Ishikawa (cell line): Measurements from ENCODE around the gene GDPD5.

ENCODE experiments used
- CEBPB ChIP-seq: IDR thresholded peaks from 2 replicates; pipeline ENCODE4 v1.6.1; 2012
- CREB1 ChIP-seq: IDR thresholded peaks from 2 replicates; pipeline ENCODE4 v1.6.1; 2012; ENCODE audit warnings: low read depth
- EGR1 ChIP-seq: IDR thresholded peaks from 2 replicates; pipeline ENCODE4 v1.6.1; 2012
- EP300 ChIP-seq: IDR thresholded peaks from 2 replicates; pipeline ENCODE4 v1.6.1; 2012; ENCODE audit warnings: borderline replicate concordance
- FOXM1 ChIP-seq: IDR thresholded peaks from 2 replicates; pipeline ENCODE4 v1.6.1; 2012; ENCODE audit warnings: low read depth, borderline replicate concordance
- MAX ChIP-seq: IDR thresholded peaks from 2 replicates; pipeline ENCODE4 v1.6.1; 2012
- NFIC ChIP-seq: IDR thresholded peaks from 2 replicates; pipeline ENCODE4 v1.6.1; 2012
- RAD21 ChIP-seq: IDR thresholded peaks from 2 replicates; pipeline ENCODE4 v1.6.1; 2012; ENCODE audit warnings: low read depth
- REST ChIP-seq: IDR thresholded peaks from 2 replicates; pipeline ENCODE4 v1.6.1; 2012; ENCODE audit warnings: low read depth, mild to moderate bottlenecking
- TAF1 ChIP-seq: IDR thresholded peaks from 2 replicates; pipeline ENCODE4 v1.6.1; 2012; ENCODE audit warnings: low read depth, mild to moderate bottlenecking
- TCF12 ChIP-seq: IDR thresholded peaks from 2 replicates; pipeline ENCODE4 v1.6.1; 2012; ENCODE audit warnings: low read depth
- TEAD4 ChIP-seq: IDR thresholded peaks from 2 replicates; pipeline ENCODE4 v1.6.1; 2012
- USF1 ChIP-seq: IDR thresholded peaks from 2 replicates; pipeline ENCODE4 v1.6.1; 2012
- YY1 ChIP-seq: IDR thresholded peaks from 2 replicates; pipeline ENCODE4 v1.6.1; 2012; ENCODE audit warnings: low read depth
- ZBTB7A ChIP-seq: IDR thresholded peaks from 2 replicates; pipeline ENCODE4 v1.6.1; 2012; ENCODE audit warnings: low read depth

The GDPD5 gene

GRCh38 chr11:75556275-75556674 is 30.5 kb upstream of the GDPD5 start:
- TF ChIP-seq USF1 (no peak), NFIC (no peak), MAX (no peak), TCF12 (no peak), CREB1 (no peak), CEBPB (no peak), YY1 (no peak), TEAD4 (no peak), RAD21 (no peak), EP300 (no peak)

- TF ChIP-seq RAD21 (no peak), TEAD4 (no peak), EP300 (no peak), NFIC (no peak), YY1 (no peak), FOXM1 (no peak), CEBPB (no peak), TCF12 (no peak), USF1 (no peak), CREB1 (no peak), ZBTB7A (no peak)
Measured at GRCh38 chr11:75555079-75555811, 29.5 kb upstream of the GDPD5 start.

GRCh38 chr11:75554258-75555022 is 28.7 kb upstream of the GDPD5 start:
- TF ChIP-seq EP300 (no peak), NFIC (peak; percentile 76)

- TF ChIP-seq REST (no peak), RAD21 (no peak), FOXM1 (no peak), CEBPB (no peak), TEAD4 (no peak), TAF1 (no peak), EGR1 (no peak), ZBTB7A (no peak)
Measured at GRCh38 chr11:75553889-75554257, 28.1 kb upstream of the GDPD5 start.

GRCh38 chr11:75553182-75553581 is 27.4 kb upstream of the GDPD5 start:
- no peak for TF ChIP-seq TEAD4
- TF ChIP-seq TAF1: no peak
- TF ChIP-seq RAD21: no peak
- no peak for TF ChIP-seq NFIC

- TF ChIP-seq TCF12 (no peak), EGR1 (no peak), TEAD4 (no peak), MAX (no peak), REST (no peak), EP300 (no peak), CREB1 (no peak), CEBPB (no peak), USF1 (no peak), ZBTB7A (no peak), TAF1 (no peak)
Measured at GRCh38 chr11:75549370-75549958, 23.7 kb upstream of the GDPD5 start.
